Measurements from ENCODE around the gene ZPBP2. TPM values are rescaled to one million over a fixed set of nuclear protein-coding genes. Genes with fewer than 3 reads are reported as not detected.

The ZPBP2 gene
- total and polyA plus RNA-seq, 9 of the 15 experiments (the other 6 are each of a cell fraction or from before 2014, with no cell fraction given), result not detected

- TF ChIP-seq CAMTA2 (CRISPR knock-in tag; conservative IDR thresholded peaks at IDR 0.05), result no peak
- no peak for TF ChIP-seq ZNF609 (CRISPR knock-in tag; IDR thresholded peaks at IDR 0.05; ENCODE audit: borderline replicate concordance)
These were observed 58.2 kb downstream of the ZPBP2 start (continued) for GRCh38 chr17:39926135-39926587.

- peak overlapping the region; percentile 76 for H3K27ac ChIP-seq (ENCODE audit: extremely low read depth, low read depth, low read length)
- in situ Hi-C loops (cut with MboI), result no loop called here
- peak; percentile 88 for FAIRE-seq
- H3K79me2 ChIP-seq (ENCODE audit: control insufficient read depth, insufficient read depth, low read length), result peaks cover 33% of the 10 kb centered on the region
- peak; percentile 76 for ATAC-seq
- H4K20me1 ChIP-seq (replicated peaks; ENCODE audit: control insufficient read depth, insufficient read depth, low read length), result 0 out of 2 replicates have a peak, but pooled peaks cover 14% of the 10 kb centered on the region
- POLR2A ChIA-PET, result interaction anchor here (0.6 to 2.0 kb wide), 8 partner anchors 8 to 313 kb away, joined by 3 to 7 read pairs (median 3); partner anchors contain the start of gene GSDMB
- intact Hi-C loops (cut with micrococcal nuclease), result loop anchor here (2.0 kb wide), 1 partner anchor 26 kb away; no protein-coding TSS in a partner anchor
- CTCF ChIA-PET (ENCODE audit: low intra/inter-chr PET ratio), result no interaction called here
- H3K4me2 ChIP-seq (ENCODE audit: insufficient read depth, low read length), result peak overlapping the region; percentile 95
- 4% methylated on average over 9 of the region's 15 CpGs for WGBS (ENCODE audit: insufficient coverage, low coverage, missing lambda C conversion rate)
- H3K9me1 ChIP-seq (ENCODE audit: control insufficient read depth, insufficient read depth, low read length), result peaks cover 9% of the 10 kb centered on the region
- H3K9me3 ChIP-seq (replicated peaks; ENCODE audit: control insufficient read depth, insufficient read depth, low read depth, low read length), result no peaks in the 10 kb centered on the region
- peak overlapping the region; percentile 97 for H3K4me3 ChIP-seq
- peak; percentile 66 to 79 (median 73) for DNase-seq (ENCODE audit: extremely low read depth in 1 of 4, low spot score in 3 of 4)
- peak overlapping the region; percentile 83 to 93 for H3K9ac ChIP-seq (ENCODE audit: insufficient read depth in 1 of 2, low read depth in 2 of 2, low read length in 2 of 2)
- H3K27me3 ChIP-seq (ENCODE audit: control insufficient read depth in 2 of 2, insufficient read depth in 2 of 2, low read length in 2 of 2), result no peaks in the 10 kb centered on the region
- H3K4me1 ChIP-seq (replicated peaks in 1 of 2; ENCODE audit: control insufficient read depth in 2 of 2, insufficient read depth in 2 of 2, low read length in 2 of 2), result peaks cover 27 to 43% of the 10 kb centered on the region in 2 experiments
- H2AFZ ChIP-seq (ENCODE audit: low read depth, low read length), result peak overlapping the region; percentile 98
- peaks cover 28% of the 10 kb centered on the region; the same call in 2 of the 3 replicates for H3K36me3 ChIP-seq (ENCODE audit: control insufficient read depth, insufficient read depth, low read length)
- BruUV-seq (replicated peaks), result TSS peak; percentile 71
- TF ChIP-seq CBFA2T2 (conservative IDR thresholded peaks at IDR 0.05) (peak; percentile 20; the same call in 1 of the 2 replicates), RCOR1 (IDR thresholded peaks at IDR 0.05; ENCODE audit: borderline replicate concordance in 1 of 2, low read depth in 2 of 2, low read length in 2 of 2) (0 out of 4 replicates have a peak, but pooled peaks of 1 of the 2 experiments have one; percentile 40), HNRNPK (IDR thresholded peaks at IDR 0.05; ENCODE audit: low read depth, low read length, poor library complexity, severe bottlenecking) (no peak), CBFA2T3 (IDR thresholded peaks at IDR 0.05) (peak; percentile 34; the same call in 1 of the 2 replicates), NR2C1 (IDR thresholded peaks at IDR 0.05) (peak; percentile 97), NR2C1 (tag; IDR thresholded peaks at IDR 0.05) (peak; percentile 96), FOSL1 (tag; conservative IDR thresholded peaks at IDR 0.05) (no peak), ZNF76 (CRISPR knock-in tag; IDR thresholded peaks at IDR 0.05; ENCODE audit: borderline replicate concordance) (no peak), CREM (IDR thresholded peaks at IDR 0.05; ENCODE audit: low read depth) (peak; percentile 67), PHF21A (IDR thresholded peaks at IDR 0.05; ENCODE audit: borderline replicate concordance, low read depth) (no peak), NR2C2 (CRISPR knock-in tag; IDR thresholded peaks at IDR 0.05) (peak; percentile 93), NR2C2 (tag; IDR thresholded peaks at IDR 0.05) (peak; percentile 96), KDM5B (IDR thresholded peaks at IDR 0.05; ENCODE audit: insufficient replicate concordance, low read depth, low read length) (peak; percentile 42), GATAD2A (IDR thresholded peaks at IDR 0.05) (0 out of 2 replicates have a peak, but pooled peaks have one; percentile 24), ZNF589 (CRISPR knock-in tag; IDR thresholded peaks at IDR 0.05; ENCODE audit: low read depth) (no peak), ARID1B (IDR thresholded peaks at IDR 0.05) (no peak)
These were observed 58.6 kb downstream of the ZPBP2 start for GRCh38 chr17:39926588-39927100.

Measured in K562 (cell line).